WERI-Rb-1 (cell line): Measurements from ENCODE around the gene DCAF17.
"Not testable (repeated sequence)": the region's sequence is repeated elsewhere in the genome, so short reads cannot be mapped to it uniquely, and the experiment has no call there.

Source experiments
- DNase-seq: peaks from one replicate; pipeline ENCODE4 v3.0.0-alpha.2; 2020
- H3K27ac ChIP-seq: fragments of 250-450 bp; sonication (Bioruptor Pico); 2 replicates; pipeline ENCODE4 v1.5.1; 2020; ENCODE audit warnings: mild to moderate bottlenecking, moderate library complexity
- H3K27me3 ChIP-seq: fragments of 250-450 bp; sonication (Bioruptor Pico); 2 replicates; pipeline ENCODE4 v1.5.1; 2021; ENCODE audit warnings: mild to moderate bottlenecking, low read depth, moderate library complexity; ENCODE audit not compliant: insufficient read depth, severe bottlenecking
- H3K36me3 ChIP-seq: fragments of 250-450 bp; sonication (Bioruptor Pico); 2 replicates; pipeline ENCODE4 v1.5.1; 2020; ENCODE audit warnings: mild to moderate bottlenecking, moderate library complexity
- H3K4me3 ChIP-seq: 2 replicates; pipeline ENCODE4 v1.5.1; 2011; ENCODE audit warnings: low read depth, mild to moderate bottlenecking, control low read depth, low read length
- H3K9me3 ChIP-seq: fragments of 250-450 bp; sonication (Bioruptor Pico); 2 replicates; pipeline ENCODE4 v1.5.1; 2021; ENCODE audit warnings: mild to moderate bottlenecking, moderate library complexity; ENCODE audit not compliant: severe bottlenecking
- TF ChIP-seq, protein P1 (sequence below): IDR thresholded peaks from 2 replicates; pipeline ENCODE4 v1.5.1; 2011; ENCODE audit warnings: low read depth, mild to moderate bottlenecking, control low read depth, inconsistent platforms, low read length

The DCAF17 gene

DNA sequence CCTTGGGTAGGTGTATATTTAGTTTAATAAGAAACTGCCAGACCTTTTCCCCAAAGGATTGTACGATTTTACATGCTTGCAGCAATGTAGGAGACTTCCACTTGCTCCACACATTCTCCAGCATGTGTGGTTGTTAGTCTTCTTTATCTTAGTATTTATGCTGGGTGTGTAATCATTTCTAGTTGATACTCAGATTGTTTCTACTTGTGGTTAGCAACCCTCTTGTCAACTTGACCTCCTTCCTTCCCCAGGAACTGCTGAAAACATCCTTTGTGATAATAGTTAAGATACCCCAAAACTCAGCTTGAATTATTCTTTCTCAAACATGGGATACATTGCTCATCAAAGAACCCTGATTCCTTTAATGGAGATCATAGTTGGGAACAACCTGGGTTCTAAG lies 51.1 kb downstream of the DCAF17 start:
- no peak for DNase-seq
- no peak overlapping the region for H3K27ac ChIP-seq
- H3K9me3 ChIP-seq, result no peaks in the 10 kb centered on the region
- peaks cover 5% of the 10 kb centered on the region for H3K36me3 ChIP-seq
- no peak overlapping the region for H3K4me3 ChIP-seq
- H3K27me3 ChIP-seq, result no peaks in the 10 kb centered on the region
- TF ChIP-seq, protein P1, sequence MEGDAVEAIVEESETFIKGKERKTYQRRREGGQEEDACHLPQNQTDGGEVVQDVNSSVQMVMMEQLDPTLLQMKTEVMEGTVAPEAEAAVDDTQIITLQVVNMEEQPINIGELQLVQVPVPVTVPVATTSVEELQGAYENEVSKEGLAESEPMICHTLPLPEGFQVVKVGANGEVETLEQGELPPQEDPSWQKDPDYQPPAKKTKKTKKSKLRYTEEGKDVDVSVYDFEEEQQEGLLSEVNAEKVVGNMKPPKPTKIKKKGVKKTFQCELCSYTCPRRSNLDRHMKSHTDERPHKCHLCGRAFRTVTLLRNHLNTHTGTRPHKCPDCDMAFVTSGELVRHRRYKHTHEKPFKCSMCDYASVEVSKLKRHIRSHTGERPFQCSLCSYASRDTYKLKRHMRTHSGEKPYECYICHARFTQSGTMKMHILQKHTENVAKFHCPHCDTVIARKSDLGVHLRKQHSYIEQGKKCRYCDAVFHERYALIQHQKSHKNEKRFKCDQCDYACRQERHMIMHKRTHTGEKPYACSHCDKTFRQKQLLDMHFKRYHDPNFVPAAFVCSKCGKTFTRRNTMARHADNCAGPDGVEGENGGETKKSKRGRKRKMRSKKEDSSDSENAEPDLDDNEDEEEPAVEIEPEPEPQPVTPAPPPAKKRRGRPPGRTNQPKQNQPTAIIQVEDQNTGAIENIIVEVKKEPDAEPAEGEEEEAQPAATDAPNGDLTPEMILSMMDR, result no peak

DNA sequence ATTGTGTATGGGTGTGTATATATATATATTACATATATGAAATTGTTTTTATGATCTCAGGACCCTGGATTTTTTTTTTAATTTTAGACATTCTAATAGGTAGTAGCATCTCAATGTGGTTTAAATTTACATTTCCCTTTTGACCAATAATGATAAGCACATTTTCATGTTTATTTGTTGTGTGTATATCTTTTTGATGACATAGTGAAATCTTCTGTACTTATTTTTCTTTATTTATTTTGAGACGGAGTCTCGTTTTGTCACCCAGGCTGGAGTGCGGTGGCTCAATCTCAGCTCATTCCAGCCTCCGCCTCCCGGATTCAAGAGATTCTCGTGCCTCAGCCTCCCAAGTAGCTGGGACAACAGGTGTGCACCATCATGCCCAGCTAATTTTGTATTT lies 53.2 kb downstream of the DCAF17 start:
- Histone ChIP-seq H3K27ac (no peak overlapping the region), H3K9me3 (no peaks in the 10 kb centered on the region), H3K36me3 (no peaks in the 10 kb centered on the region; the same call in 1 of the 2 replicates), H3K27me3 (no peaks in the 10 kb centered on the region), H3K4me3 (no peak overlapping the region)
- TF ChIP-seq, protein P1, result no peak
- no peak for DNase-seq

DNA sequence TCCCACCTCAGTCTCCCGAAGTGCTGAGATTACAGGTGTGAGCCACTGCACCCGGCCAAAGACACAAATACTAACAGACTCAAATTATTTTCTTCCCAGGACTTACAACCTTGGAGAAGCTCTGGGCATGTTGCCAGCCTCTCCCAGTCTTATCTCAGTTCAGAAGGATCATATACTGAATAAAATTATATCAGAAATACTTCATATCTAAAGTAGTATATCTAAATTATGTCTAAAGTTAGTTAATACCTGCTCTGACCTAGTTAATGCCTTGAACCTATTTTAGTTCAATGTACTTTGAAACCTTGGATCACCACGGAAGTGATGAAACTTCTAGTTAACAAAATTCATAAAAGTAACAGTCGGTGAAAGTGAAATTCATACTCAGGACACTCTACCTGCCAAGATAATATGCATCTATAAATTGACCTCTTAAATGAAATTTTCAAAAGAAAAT lies 53.8 kb downstream of the DCAF17 start:
- Histone ChIP-seq H3K4me3 (no peak overlapping the region), H3K27ac (no peak overlapping the region), H3K9me3 (no peaks in the 10 kb centered on the region), H3K36me3 (no peaks in the 10 kb centered on the region; the same call in 1 of the 2 replicates), H3K27me3 (no peaks in the 10 kb centered on the region)
- TF ChIP-seq, protein P1, result no peak
- no peak for DNase-seq

DNA sequence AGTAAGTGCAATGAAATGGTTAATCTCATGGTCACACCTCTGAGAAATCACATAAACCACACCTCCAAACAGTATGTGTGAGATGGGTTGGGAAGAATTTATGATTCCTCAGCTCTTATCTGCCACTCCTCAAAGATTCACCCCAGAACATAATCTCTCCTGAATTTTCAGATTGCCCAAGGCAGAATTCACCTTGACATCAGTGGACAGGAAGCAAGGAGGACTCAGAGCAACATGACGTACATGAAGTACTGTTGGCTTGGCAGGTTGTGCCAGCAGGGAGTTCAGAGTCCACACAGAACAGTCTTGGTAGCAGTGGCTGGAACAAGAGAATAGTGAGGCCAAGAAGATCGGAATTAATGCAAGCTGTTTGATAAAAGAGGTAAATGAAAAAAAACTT lies 56.6 kb downstream of the DCAF17 start:
- no peak for DNase-seq
- no peak overlapping the region for H3K27ac ChIP-seq
- H3K9me3 ChIP-seq, result no peaks in the 10 kb centered on the region
- no peaks in the 10 kb centered on the region for H3K27me3 ChIP-seq
- no peak overlapping the region for H3K4me3 ChIP-seq
- H3K36me3 ChIP-seq, result no peaks in the 10 kb centered on the region
- TF ChIP-seq, protein P1, result no peak

DNA sequence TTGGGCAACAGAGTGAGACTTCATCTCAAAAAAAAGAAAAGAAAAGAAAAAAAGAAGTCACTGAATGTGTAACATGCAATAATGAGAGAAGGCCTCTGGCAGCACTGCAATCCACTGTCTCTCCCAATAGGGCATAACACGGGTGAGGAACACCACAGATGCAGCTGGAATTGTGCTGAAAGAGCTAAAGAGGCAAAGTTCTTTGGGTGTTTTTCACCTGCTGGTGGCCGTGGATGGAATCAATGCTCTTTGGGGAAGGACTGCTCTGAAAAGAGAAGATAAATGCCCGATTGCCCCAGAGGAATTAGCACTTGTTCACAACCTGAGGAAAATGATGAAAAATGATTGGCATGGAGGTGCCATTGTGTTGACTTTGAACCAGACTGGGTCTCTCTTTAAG lies 57.3 kb downstream of the DCAF17 start:
- TF ChIP-seq, protein P1, result no peak
- no peak overlapping the region for H3K4me3 ChIP-seq
- H3K9me3 ChIP-seq, result no peaks in the 10 kb centered on the region
- DNase-seq, result no peak
- H3K27ac ChIP-seq, result no peak overlapping the region
- H3K27me3 ChIP-seq, result no peaks in the 10 kb centered on the region
- no peaks in the 10 kb centered on the region for H3K36me3 ChIP-seq

DNA sequence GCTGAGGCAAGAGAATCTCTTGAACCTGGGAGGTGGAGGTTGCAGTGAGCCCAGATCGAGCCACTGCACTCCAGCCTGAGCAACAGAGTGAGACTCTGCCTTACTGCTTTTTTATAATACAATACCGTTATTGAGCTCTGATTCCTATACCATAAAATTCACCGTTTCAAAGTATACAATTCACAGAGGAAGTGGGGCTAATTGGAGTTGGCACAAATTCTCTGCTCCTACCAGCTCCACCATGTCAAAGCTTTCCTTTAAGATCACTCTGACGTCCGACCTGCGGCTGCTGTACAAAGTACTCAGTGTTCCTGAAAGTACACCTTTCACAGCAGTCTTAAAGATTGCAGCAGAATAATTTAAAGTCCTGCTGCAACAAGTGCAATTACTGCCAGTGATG lies 58.6 kb downstream of the DCAF17 start:
- no peaks in the 10 kb centered on the region for H3K36me3 ChIP-seq
- H3K4me3 ChIP-seq, result no peak overlapping the region
- no peaks in the 10 kb centered on the region for H3K9me3 ChIP-seq
- DNase-seq, result no peak
- no peaks in the 10 kb centered on the region for H3K27me3 ChIP-seq
- TF ChIP-seq, protein P1, result no peak
- H3K27ac ChIP-seq, result no peak overlapping the region

DNA sequence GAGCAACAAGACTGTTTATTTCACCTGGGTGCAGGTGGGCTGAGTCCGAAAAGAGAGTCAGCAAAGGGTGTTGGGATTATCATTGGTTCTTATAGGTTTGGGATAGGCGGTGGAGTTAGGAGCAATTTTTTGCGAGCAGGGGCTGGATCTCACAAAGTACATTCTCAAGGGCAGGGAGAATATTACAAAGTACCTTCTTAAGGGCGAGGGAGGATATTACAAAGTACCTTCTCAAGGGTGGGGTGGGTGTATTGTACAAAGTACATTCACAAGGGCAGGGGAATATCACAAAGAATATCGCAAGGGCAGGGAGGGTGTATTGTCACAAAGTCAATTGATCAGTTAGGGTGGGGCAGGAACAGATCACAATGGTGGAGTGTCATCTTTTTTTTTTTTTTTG lies 63.6 kb downstream of the DCAF17 start:
- H3K9me3 ChIP-seq, H3K27me3 ChIP-seq, H3K36me3 ChIP-seq, DNase-seq, H3K27ac ChIP-seq, H3K4me3 ChIP-seq: not testable (repeated sequence)
